HepG2 (cell line): ENCODE results near the gene POLRMT. TPM values are rescaled to one million over a fixed set of nuclear protein-coding genes. Genes with fewer than 3 reads are reported as not detected.

Experiments used
- ATAD3A ChIP-seq: sonication (generic); formaldehyde crosslinking; IDR thresholded peaks from 2 replicates; pipeline ENCODE4 v1.4.0; 2020; ENCODE audit warnings: missing genetic modification reagents
- BORCS8-MEF2B ChIP-seq: sonication (generic); formaldehyde crosslinking; IDR thresholded peaks from 2 replicates; pipeline ENCODE4 v1.8.0; 2022; ENCODE audit warnings: mild to moderate bottlenecking, missing genetic modification reagents
- CBX5 ChIP-seq: sonication (generic); formaldehyde crosslinking; IDR thresholded peaks from 2 replicates; pipeline ENCODE4 v1.4.0; 2020; ENCODE audit warnings: missing genetic modification reagents, borderline replicate concordance
- FOXO1 ChIP-seq: sonication (generic); formaldehyde crosslinking; IDR thresholded peaks from 2 replicates; pipeline ENCODE4 v1.4.0; 2020; ENCODE audit warnings: missing genetic modification reagents
- HDAC6 ChIP-seq: fragments of 200-600 bp; sonication (generic); IDR thresholded peaks from 2 replicates; pipeline ENCODE4 v1.7.0; 2017; ENCODE audit warnings: mild to moderate bottlenecking, antibody characterized with exemption, low read length, low read depth
- HOXA3 ChIP-seq: sonication (generic); formaldehyde crosslinking; IDR thresholded peaks from 2 replicates; pipeline ENCODE4 v1.5.0; 2020; ENCODE audit warnings: missing genetic modification reagents
- KLF11 ChIP-seq: IDR thresholded peaks from 2 replicates; pipeline ENCODE4 v1.6.1; 2016; ENCODE audit warnings: missing compliant biosample characterization
- MAFG ChIP-seq: sonication (generic); formaldehyde crosslinking; IDR thresholded peaks from 2 replicates; pipeline ENCODE4 v1.5.1; 2020; ENCODE audit warnings: mild to moderate bottlenecking, missing genetic modification reagents
- MBD4 ChIP-seq: IDR thresholded peaks from 2 replicates; pipeline ENCODE4 v1.6.1; 2012; ENCODE audit warnings: low read length, inconsistent platforms, borderline replicate concordance
- MEIS1 ChIP-seq: sonication (generic); formaldehyde crosslinking; IDR thresholded peaks from 2 replicates; pipeline ENCODE4 v1.9.0; 2021; ENCODE audit warnings: mild to moderate bottlenecking, missing genetic modification reagents, moderate library complexity, borderline replicate concordance
- MTA3 ChIP-seq: sonication (generic); formaldehyde crosslinking; IDR thresholded peaks from 2 replicates; pipeline ENCODE4 v1.4.0; 2020; ENCODE audit warnings: missing genetic modification reagents
- NR2F2 ChIP-seq: IDR thresholded peaks from 2 replicates; pipeline ENCODE4 v1.6.1; 2012; ENCODE audit warnings: low read depth, inconsistent platforms, borderline replicate concordance
- PHF21A ChIP-seq: sonication (generic); formaldehyde crosslinking; IDR thresholded peaks from 2 replicates; pipeline ENCODE4 v1.5.0; 2020; ENCODE audit warnings: mild to moderate bottlenecking, missing genetic modification reagents
- SP140L ChIP-seq: sonication (generic); formaldehyde crosslinking; IDR thresholded peaks from 2 replicates; pipeline ENCODE4 v1.4.0; 2020; ENCODE audit warnings: missing genetic modification reagents, borderline replicate concordance
- SRY ChIP-seq: sonication (generic); formaldehyde crosslinking; IDR thresholded peaks from 2 replicates; pipeline ENCODE4 v1.8.0; 2022; ENCODE audit warnings: mild to moderate bottlenecking, missing genetic modification reagents
- TARDBP ChIP-seq: sonication (generic); formaldehyde crosslinking; IDR thresholded peaks from 2 replicates; pipeline ENCODE4 v1.8.0; 2022; ENCODE audit warnings: mild to moderate bottlenecking, missing genetic modification reagents
- TBP ChIP-seq: sonication (generic); formaldehyde crosslinking; IDR thresholded peaks from 2 replicates; pipeline ENCODE4 v1.5.0; 2020; ENCODE audit warnings: missing genetic modification reagents
- ZBTB38 ChIP-seq: sonication (generic); formaldehyde crosslinking; IDR thresholded peaks from 2 replicates; pipeline ENCODE4 v1.5.1; 2020; ENCODE audit warnings: mild to moderate bottlenecking, missing genetic modification reagents
- ZFP41 ChIP-seq: sonication (generic); formaldehyde crosslinking; IDR thresholded peaks from 2 replicates; pipeline ENCODE4 v1.4.0; 2020; ENCODE audit warnings: mild to moderate bottlenecking, missing genetic modification reagents, borderline replicate concordance
- ZFP90 ChIP-seq: sonication (generic); formaldehyde crosslinking; IDR thresholded peaks from 2 replicates; pipeline ENCODE4 v1.8.0; 2022; ENCODE audit warnings: missing genetic modification reagents, mild to moderate bottlenecking, inconsistent platforms, borderline replicate concordance
- ZNF570 ChIP-seq: sonication (generic); formaldehyde crosslinking; IDR thresholded peaks from 2 replicates; pipeline ENCODE4 v1.4.0; 2020; ENCODE audit warnings: mild to moderate bottlenecking, missing genetic modification reagents, borderline replicate concordance
- ZNF629 ChIP-seq: sonication (generic); formaldehyde crosslinking; conservative IDR thresholded peaks from 2 replicates; pipeline ENCODE4 v1.5.0; 2020; ENCODE audit warnings: missing genetic modification reagents
- ZNF780A ChIP-seq: sonication (generic); formaldehyde crosslinking; IDR thresholded peaks from 2 replicates; pipeline ENCODE4 v1.8.0; 2022; ENCODE audit warnings: mild to moderate bottlenecking, missing genetic modification reagents, moderate library complexity
- polyA plus RNA-seq, 8 experiments: library from polyadenylated mRNA; depleted of rRNA in 3 of 8; stranded (reverse) in 7 of 8; unstranded in 1 of 8; fragments of >200 nt; fragmentation: Illumina TruSeq in 4 of 8; extraction: Trizol in 4 of 8; gene quantifications; 2 replicates each; pipeline versions ENCODE4 v1.2.1 to v1.2.3, GENCODE V29; 2011 to 2016; ENCODE audit warnings: low read depth in 4 of 8, missing spikeins in 1 of 8, mixed read lengths in 1 of 8; ENCODE audit not compliant: insufficient read depth in 1 of 8
- total RNA-seq, 5 experiments: library from RNA; depleted of rRNA; stranded (reverse); fragments of >200 nt; fragmentation: Illumina TruSeq; extraction: Trizol; gene quantifications; 2 replicates each; pipeline ENCODE4 v1.2.3, GENCODE V29; 2016; ENCODE audit warnings: low read depth in 1 of 5
- TF ChIP-seq, protein P1 (sequence below): sonication (generic); formaldehyde crosslinking; conservative IDR thresholded peaks from 2 replicates; pipeline ENCODE4 v1.4.0; 2020; ENCODE audit warnings: missing genetic modification reagents
- TF ChIP-seq, protein P2 (sequence below): IDR thresholded peaks from 2 replicates; pipeline ENCODE4 v1.6.1; 2016; ENCODE audit warnings: low read depth
- TF ChIP-seq, protein P3 (sequence below): sonication (generic); formaldehyde crosslinking; IDR thresholded peaks from 2 replicates; pipeline ENCODE4 v1.8.1; 2023; ENCODE audit warnings: mild to moderate bottlenecking, missing genetic modification reagents, borderline replicate concordance
- TF ChIP-seq, protein P4 (sequence below): fragments of 450-650 bp; IDR thresholded peaks from 2 replicates; pipeline ENCODE4 v1.6.1; 2016

The POLRMT gene
- total and polyA plus RNA-seq, 2 of the 13 experiments (the other 11 are each of a cell fraction or from before 2014, with no cell fraction given), result 78.0 to 101 TPM

DNA sequence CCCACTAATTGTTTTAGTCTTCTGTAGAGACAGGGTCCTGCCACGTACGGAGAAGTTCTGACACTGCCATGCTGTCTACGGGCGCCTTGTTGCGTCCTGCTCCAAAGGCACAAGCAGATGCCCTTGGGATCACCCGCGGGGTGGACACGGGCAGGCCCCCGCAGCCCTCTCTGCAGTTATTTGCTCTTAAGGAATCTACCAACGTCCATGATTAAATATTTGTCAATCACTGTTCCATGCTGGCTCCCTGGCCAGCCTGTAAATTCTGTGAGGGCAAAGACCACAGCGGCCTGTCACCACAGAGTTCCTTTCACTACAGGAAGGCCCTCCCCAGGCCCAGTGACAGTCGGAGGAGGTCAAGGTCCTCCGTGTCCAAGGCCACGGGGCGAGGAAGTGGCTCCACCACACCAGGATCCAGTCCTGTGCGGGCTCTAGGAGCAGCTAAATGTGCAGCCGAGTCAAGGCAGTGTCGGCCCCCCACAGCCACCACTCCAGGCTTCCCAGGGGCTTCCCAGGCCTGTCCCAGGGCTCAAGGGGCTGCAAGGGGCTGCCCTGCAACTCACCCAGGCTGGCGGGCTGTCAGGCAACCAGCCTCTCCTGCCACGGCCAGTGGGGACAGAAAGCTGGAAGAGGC is 27.6 kb upstream of the POLRMT start (continued):
- TF ChIP-seq, protein P1, sequence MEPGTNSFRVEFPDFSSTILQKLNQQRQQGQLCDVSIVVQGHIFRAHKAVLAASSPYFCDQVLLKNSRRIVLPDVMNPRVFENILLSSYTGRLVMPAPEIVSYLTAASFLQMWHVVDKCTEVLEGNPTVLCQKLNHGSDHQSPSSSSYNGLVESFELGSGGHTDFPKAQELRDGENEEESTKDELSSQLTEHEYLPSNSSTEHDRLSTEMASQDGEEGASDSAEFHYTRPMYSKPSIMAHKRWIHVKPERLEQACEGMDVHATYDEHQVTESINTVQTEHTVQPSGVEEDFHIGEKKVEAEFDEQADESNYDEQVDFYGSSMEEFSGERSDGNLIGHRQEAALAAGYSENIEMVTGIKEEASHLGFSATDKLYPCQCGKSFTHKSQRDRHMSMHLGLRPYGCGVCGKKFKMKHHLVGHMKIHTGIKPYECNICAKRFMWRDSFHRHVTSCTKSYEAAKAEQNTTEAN, result peak; percentile 50; the same call in 1 of the 2 replicates
- TF ChIP-seq ATAD3A (CRISPR knock-in tag) (no peak), ZFP41 (CRISPR knock-in tag) (0 out of 2 replicates have a peak, but pooled peaks have one; percentile 17), ZNF780A (CRISPR knock-in tag) (peak; percentile 51; the same call in 1 of the 2 replicates), BORCS8-MEF2B (CRISPR knock-in tag) (peak; percentile 67), MAFG (CRISPR knock-in tag) (no peak), FOXO1 (CRISPR knock-in tag) (peak; percentile 76), ZFP90 (CRISPR knock-in tag) (peak; percentile 57; the same call in 1 of the 2 replicates), KLF11 (CRISPR knock-in tag) (no peak), MEIS1 (CRISPR knock-in tag) (peak; percentile 96), NR2F2 (0 out of 2 replicates have a peak, but pooled peaks have one; percentile 63), ZNF570 (CRISPR knock-in tag) (no peak), ZBTB38 (peak; percentile 73), SP140L (CRISPR knock-in tag) (0 out of 2 replicates have a peak, but pooled peaks have one; percentile 22), PHF21A (CRISPR knock-in tag) (peak; percentile 99), HOXA3 (CRISPR knock-in tag) (peak; percentile 91), HDAC6 (no peak), TBP (0 out of 2 replicates have a peak, but pooled peaks have one; percentile 43), SRY (no peak; the same call in 1 of the 2 replicates), ZNF629 (CRISPR knock-in tag) (peak; percentile 57; the same call in 1 of the 2 replicates), TARDBP (CRISPR knock-in tag) (peak; percentile 53; the same call in 1 of the 2 replicates), MTA3 (CRISPR knock-in tag) (no peak), CBX5 (peak; percentile 37; the same call in 1 of the 2 replicates), MBD4 (no peak)
- TF ChIP-seq, protein P2, sequence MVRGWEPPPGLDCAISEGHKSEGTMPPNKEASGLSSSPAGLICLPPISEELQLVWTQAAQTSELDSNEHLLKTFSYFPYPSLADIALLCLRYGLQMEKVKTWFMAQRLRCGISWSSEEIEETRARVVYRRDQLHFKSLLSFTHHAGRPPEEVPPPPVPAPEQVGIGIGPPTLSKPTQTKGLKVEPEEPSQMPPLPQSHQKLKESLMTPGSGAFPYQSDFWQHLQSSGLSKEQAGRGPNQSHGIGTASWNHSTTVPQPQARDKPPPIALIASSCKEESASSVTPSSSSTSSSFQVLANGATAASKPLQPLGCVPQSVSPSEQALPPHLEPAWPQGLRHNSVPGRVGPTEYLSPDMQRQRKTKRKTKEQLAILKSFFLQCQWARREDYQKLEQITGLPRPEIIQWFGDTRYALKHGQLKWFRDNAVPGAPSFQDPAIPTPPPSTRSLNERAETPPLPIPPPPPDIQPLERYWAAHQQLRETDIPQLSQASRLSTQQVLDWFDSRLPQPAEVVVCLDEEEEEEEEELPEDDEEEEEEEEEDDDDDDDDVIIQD (CRISPR knock-in tag), result no peak
- TF ChIP-seq, protein P3, sequence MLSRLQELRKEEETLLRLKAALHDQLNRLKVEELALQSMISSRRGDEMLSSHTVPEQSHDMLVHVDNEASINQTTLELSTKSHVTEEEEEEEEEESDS (CRISPR knock-in tag), result no peak
- TF ChIP-seq, protein P4, sequence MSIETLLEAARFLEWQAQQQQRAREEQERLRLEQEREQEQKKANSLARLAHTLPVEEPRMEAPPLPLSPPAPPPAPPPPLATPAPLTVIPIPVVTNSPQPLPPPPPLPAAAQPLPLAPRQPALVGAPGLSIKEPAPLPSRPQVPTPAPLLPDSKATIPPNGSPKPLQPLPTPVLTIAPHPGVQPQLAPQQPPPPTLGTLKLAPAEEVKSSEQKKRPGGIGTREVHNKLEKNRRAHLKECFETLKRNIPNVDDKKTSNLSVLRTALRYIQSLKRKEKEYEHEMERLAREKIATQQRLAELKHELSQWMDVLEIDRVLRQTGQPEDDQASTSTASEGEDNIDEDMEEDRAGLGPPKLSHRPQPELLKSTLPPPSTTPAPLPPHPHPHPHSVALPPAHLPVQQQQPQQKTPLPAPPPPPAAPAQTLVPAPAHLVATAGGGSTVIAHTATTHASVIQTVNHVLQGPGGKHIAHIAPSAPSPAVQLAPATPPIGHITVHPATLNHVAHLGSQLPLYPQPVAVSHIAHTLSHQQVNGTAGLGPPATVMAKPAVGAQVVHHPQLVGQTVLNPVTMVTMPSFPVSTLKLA, result peak; percentile 60
